Smooth muscle cell of the brain vasculature (primary cell): ENCODE results near the gene TRPC4AP.

Experiments used
- DNase-seq: peaks from one replicate; pipeline ENCODE4 v3.0.0-alpha.2; 2012; ENCODE audit warnings: low read depth, low spot score

Gene TRPC4AP

DNA sequence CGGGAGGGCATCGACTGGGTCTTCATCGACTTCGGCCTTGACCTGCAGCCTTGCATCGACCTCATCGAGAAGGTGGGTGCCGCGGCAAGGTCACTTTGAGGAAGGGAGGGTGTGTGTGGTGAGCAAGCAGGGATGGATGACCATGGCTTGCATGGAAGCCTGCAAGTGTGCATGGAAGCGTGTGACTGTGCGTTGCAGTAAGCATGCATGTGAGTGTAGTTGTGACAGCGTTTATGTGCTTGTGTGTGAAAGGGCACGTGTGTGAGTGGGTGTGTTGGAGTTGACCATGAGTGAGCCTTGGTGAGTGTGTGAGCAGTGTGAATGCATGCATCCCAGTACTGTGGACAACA lies 104.4 kb downstream of the TRPC4AP start:
- no peak for DNase-seq

DNA sequence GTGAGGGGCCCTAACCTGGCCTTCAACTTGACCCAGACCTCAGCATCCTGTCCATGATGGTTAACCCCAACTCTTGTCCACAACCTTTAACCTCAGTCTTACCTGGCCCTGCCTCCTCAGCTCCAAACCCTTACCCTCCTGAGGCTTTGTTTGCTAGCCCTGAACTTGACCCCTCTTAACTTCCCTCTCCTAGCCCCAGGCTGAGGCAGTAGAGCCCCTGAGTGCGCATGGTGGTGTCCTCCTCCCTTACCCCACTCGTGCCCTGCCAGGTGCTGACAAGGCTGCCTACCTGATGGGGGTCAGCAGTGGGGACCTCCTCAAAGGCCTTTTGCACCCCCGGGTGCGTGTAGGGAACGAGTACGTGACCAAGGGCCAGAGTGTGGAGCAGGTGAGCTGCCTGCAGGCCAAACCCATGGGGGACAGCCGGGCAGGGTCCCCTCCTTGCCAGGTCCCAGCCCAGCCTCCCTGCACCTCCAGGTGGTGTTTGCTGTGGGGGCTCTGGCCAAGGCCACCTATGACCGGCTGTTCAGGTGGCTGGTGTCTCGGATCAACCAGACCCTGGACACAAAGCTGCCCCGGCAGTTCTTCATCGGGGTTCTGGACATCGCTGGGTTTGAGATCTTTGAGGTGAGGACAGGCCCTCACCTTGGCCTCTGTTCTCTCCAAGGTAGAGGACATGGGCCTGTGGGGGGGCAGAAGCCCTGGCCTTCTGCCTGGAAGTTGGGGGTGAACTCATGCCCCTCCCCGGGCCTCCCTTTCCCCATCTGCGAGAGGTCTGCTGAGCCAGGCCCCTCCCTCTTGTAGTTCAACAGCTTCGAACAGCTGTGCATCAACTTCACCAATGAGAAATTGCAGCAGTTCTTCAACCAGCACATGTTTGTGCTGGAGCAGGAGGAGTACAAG lies 105.1 kb downstream of the TRPC4AP start:
- DNase-seq = no peak

DNA sequence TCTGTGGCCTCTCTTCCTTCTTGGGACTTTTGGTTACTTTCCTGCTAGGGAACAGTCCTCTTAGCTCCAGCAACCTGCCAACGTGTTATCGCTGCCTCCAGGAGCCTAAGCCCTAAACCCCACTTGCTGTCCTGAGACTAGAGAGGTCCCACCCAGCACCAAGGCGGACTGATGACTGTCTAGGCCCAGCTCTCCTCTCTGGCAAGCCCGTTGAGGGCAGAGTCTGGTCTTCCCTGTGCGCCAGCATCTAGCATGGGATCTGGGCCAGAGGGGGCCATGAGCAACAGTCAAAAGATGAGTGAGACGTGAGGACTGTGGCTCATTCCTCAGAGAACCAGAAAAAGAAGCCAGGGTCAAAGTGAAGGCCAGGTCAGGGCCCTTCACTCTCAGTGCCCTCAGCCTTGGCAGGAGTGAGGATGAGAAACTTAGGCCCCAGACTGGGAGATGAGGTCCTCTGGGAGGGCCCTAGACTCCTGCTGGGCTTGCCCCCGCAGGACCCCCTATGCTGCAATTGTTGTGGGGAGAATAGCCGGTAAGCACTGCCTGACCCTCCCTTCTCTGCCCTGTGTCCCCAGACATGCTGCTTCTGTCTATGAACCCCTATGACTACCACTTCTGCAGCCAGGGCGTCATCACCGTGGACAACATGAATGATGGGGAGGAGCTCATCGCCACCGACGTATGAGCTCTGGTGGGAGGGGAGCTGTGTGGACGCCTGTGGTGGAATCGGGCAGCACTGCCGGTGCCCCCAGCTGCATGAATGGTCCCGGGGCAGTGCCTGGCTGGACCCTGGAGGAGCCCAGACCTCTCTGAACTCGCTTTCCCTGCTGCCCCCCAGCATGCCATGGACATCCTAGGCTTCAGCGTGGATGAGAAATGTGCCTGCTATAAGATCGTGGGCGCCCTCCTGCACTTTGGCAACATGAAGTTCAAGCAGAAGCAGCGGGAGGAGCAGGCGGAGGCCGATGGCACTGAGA lies 106.0 kb downstream of the TRPC4AP start:
- DNase-seq = no peak

DNA sequence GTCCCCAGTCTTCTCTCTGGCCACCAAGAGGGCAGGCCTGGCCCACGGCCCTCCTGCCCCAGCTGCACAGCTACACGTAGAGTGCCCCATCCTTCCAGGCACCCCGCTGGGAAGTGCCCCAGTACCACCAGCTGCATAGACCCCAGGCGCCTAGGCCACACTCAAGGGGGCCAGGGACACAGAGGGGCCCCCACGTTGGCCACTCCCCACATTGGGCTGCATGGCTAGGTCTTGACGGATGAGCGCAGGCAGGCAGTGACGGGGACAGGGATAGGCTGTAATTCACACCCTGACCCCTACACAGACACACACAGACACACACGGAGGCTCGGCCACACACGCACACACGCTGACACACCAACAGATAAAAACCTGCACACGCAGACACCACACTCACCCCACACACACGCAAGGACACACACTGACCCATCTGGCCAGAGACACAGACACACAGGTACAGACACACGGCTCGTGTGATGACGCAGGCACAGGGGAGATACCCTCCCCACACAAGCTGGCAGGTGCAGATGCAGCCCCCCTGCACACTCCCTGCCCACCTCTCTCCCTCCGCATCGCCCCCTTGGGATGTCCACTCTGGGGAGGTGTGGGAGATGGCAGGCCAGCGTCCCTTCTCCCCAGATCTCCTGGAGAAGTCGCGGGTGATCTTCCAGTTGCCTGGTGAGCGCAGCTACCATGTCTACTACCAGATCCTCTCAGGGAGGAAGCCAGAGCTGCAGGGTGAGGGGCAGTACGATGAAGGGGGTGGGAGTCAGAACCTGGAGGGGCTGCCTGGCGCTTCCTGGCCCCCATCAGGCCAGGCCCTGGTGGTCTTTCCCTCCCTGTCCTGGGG lies 106.9 kb downstream of the TRPC4AP start:
- DNase-seq = no peak

DNA sequence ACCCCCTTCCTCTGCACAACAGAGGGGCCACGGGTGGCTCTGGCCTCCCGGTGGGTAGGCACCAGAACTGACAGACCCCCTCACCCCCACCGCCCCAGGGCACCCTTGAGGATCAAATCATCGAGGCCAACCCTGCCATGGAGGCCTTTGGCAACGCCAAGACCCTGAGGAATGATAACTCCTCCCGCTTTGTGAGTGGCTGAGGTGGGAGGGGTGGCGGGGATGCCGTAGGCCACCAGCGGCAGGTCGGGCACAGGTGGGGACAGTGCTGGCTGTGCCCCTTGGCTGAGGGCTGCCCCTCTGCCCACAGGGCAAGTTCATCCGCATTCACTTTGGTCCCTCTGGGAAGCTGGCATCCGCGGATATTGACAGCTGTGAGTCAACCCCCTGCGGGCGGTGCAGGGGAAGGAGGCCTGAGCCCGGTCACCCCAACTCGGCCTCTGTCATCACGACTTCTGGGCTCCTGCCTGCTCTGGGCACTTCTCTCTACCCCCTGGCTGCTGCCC lies 107.8 kb downstream of the TRPC4AP start:
- no peak for DNase-seq

DNA sequence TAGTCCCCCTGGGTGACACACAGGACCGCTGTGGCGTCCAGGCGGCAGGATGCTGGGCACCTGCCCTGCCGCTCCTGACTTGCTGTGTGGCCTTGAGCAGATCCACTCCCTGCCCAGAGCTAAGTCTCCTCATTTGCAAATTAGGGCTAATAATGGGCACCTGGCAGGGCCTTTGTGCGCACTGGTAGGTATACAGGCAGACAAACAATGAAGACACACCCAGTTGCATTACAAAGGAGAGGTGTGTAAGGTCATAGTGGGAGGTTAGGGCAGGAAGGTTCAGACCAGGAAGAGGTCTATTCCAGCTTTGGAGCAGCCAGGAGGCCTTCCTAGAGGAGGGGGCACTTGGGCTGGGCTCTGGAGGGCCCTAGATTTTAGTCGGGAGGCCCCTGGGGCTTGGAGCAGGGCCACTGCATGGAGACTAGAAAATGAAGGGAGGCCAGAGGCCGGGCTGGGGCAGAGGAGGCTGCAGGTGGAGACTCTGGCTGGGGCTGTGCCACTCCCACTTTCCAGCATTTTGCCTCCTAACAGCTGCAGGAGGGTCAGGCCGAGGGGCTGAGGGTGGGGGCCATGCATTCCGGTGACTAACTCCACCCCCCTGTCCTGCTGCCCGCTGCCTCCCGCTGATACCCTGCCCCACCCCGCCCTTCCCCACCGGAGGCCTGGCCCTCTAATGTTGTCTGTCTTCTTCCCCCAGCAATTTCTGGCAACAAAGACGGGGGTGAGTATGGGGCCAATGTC lies 108.4 kb downstream of the TRPC4AP start:
- DNase-seq = no peak

DNA sequence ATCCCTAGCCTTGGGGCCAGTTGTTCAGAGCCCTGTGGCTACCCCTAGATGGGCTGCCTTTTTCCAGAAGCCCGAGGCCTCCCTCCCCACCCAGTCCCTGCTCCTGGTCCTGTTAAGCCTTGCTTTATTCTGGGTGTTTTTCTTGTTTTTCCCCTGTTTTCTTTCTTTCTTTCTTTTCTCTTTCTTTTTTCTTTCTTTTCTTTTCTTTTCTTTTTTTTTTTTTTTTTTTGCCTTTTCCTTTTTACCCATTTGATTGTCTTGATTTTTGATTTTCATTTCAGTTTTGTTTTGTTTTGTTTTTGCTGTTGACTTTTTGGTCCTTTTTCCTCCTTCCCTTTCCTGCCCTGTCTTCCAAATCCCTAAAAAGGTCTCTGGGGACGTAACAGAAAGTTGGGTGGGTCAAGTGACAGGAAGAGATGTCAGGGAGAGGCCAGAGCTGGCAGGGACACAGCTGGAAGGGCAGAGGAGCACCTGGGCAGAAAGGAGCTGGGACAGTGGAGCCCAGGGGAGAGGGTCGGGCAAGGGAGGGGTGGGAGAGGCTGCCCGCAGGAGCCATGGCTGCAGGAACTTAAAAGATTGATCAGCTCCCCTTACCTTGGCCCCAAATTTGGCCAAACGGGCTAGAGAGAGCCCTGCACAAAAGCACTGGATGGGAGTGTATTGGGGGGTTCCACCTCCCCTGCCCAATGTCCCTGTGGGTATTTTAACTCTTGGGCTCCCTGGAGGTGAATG lies 109.4 kb downstream of the TRPC4AP start:
- DNase-seq = no peak

DNA sequence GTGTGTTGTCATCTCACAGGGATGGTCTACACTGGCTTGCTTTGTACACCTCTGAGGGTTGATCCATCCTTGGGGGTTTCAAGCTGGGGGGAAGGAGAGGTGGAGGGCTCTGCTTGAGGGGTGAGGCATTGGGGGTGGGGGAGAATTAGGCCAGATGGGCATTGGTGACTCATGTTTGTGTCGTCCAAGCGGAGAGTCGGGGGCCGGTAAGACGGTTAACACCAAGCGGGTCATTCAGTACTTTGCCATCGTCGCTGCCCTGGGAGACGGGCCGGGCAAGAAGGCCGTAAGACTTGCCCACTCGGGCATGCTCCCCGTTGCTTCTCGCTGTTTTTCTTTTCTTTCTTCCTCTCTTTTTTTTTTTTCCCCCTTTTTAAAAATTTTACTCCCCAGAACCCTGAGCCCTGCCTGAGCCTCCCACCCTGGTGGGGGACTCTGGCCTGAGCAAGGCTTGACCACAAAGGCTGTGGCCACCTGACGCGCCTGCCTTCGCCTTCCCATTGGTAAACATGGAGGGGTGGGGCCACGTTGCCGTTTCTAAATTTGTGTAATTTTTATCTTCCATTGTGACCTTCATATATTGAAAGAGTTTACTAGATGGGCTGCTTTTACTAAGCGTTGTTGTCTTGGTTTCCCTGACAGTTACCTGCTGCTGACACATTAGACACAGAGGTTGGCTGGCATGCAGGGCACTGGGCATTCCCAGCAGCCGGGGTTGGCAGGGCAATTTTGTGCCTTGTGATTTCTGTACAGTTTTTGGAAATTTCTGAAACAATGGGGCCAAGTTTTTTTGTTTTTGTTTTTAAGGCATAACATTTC lies 110.1 kb downstream of the TRPC4AP start:
- no peak for DNase-seq

DNA sequence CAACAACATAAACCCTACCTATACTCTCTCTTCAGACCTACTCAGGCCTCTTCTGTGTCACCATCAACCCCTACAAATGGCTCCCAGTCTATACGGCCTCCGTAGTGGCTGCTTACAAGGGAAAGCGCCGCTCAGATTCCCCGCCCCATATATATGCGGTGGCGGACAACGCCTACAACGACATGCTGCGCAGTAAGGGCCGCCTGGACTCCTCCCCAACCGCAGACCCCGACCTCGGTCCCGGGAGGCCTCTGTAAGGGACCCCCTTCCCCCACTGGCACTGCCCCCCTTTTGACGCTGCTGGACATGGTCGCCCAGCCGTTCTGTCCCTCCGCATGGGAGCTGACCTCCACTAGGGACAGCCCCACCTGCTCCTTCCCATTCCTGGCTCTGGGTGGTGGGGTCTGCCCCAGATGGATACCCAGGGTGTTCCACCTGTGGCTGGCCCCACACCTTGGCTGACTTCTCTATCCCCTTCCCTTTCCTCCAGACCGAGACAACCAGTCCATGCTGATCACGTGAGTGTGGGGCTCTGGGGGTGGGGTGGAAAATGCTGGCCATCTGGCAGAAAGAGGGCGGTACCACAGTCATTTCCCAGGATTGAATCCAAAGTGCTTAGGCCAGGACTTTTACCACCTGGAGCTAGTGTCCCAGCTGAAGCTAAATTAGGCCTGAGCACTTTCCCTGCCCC lies 111.9 kb downstream of the TRPC4AP start:
- no peak for DNase-seq

DNA sequence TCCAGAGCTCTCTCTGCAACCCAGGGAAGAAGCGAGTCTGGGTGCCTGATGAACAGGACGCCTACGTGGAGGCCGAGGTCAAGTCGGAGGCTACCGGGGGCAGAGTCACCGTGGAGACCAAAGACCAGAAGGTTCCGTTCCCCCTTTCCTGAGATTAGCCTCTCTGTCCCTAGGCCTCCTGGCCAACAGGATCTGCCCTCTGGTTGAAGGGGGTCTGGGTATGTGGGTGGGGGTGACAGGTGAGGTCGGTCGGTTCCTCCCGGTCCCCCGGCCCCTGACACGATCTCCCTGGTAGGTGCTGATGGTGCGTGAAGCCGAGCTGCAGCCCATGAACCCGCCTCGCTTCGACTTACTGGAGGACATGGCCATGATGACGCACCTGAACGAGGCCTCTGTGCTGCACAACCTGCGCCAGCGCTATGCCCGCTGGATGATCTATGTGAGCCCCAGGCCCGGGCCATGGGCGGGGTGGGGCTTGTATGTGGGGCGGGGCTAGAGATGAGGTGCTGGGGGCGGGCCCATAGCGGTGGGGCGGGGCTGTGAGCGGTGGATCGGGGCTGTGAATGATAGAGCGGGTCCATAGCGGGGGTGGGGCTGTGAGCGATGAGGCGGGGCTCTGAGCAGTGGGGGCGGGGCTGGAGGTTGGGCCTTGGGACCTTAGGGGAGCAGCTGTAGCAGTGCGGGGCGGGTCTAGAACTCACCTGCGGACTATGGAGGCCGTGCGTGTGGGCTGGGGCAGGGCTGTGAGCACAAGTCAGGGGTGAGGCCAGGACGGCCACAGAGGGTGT lies 113.0 kb downstream of the TRPC4AP start:
- no peak for DNase-seq

DNA sequence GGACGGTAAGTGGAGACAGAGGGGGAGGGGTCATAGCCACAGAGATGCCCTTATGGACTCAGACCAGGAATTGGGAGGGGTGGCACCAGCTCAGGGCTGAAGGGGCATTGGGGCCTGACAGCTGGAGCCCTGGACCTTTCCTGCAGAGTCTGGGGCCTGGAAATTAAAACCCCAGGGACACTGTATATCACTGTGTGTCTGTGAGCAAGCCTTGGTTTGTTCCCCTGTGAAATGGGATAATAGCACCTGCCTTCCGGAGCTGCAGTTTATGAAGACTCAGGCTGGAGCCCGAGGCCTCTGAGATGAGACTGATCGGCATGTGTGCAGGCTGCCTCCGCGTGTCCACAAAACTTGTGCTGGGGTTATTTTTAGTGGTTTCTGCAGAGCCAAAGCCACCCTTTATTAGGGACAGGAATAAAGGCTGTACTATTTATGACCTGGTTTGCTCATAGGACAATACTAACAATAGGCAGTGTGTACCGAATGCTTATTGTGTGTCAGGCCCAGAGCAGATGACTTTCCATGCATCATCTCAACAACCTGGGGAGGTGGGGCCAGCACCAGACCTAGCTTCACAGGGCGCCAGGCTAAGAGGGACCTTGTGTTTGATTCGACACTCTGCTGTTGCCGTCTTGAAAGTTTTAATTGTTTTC lies 114.4 kb downstream of the TRPC4AP start:
- no peak for DNase-seq

DNA sequence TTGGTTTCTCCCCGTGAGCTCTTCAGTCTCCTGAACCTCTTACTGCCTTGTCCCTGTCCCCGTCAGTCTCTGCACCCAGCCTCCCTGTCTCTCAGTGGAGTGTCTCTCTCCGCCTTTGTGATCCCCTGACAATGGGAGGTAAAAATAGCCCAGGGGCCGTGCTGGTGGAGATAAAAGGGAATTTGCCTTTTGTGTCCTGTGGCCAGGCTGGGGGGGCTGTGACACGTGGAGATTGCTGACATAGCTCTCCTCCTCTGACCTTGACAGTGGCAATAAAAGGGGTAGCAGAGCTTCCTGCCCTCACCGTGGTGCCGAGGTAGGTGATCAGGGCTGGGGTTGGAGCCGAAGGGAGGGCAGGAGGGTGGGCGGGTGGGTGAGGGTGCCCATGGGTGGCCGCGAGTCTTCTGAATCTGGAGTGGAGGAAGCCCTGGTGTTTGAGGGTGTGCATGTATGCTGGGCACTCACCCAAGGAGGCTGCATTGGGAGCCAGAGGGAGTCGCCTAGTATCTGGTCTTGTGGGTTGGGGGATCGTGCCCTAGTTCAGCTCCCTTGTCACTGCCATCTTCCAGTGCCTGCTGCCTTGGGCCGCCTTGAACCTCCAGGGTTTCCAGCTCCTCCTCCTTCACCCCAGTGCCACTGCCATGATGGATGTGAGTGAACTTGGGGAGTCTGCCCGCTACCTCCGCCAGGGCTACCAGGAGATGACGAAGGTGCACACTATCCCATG lies 115.1 kb downstream of the TRPC4AP start:
- DNase-seq = no peak

DNA sequence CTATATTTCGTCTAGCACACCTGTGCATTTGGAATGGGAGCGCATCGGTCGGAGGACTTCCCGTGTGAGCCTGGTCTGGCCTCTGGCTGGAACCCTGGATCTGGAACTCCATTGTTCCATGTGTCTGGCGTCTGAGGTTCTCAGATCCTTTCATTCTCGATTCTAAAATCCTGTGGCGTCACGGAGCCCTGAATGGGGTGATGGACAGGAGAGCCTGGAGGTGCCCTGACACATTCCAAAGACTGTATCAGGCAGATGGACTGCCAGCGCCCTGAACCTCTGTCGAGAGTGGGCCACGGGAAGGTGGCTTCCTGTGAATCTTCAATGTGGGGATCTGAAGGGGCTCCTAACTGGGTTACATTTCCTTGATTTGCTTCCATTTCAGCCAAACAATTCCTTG lies 116.3 kb downstream of the TRPC4AP start:
- DNase-seq = no peak

DNA sequence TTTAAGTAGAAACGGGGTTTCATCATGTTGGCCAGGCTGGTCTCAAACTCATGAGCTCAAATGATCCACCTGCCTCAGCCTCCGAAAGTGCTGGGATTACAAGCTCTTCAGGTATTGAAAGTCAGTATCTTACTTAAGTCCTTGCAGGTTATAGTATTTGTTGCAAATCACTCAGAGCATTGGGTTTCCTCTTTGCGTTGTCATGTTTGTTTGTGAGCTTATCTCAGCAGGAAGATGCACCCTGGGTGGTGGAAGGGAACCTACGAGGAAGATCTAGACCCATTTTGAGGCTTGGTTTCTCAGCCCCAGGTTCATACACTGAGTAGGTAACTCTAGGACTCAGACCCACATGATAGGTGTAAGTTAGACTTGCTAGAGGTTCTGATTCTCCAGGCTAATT lies 118.4 kb downstream of the TRPC4AP start:
- DNase-seq = no peak

DNA sequence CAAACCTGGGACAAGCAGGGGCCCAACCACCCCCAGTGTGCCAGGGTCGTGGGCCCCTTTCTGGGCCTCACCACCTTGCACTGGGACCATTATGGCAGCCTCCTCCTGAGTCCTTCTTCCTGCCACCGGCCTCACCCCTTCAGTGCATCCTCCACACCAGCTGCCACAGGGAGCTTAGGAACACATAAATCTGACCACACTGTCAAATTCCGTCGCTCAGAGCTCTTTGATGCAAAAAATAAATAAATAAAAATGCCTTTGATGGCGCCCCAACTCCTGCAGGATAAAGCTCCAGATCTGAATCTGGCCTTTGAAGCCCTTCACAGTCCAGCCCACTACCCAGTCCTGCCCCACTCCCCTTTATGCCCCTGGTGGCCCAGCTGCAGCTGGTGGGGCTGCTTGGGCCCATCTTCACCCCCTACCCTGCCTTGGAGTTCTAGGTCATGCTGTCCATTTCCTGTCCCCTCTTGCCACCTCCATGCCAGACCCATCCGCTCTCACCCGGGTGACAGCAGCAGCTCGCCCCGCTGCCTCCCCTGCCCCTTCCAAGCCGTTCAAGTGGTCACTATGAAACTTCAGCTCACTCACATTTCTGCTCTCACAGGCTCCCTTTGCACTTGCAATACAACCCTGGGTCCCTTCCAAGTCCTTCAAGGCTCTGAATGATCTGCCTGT lies 120.9 kb downstream of the TRPC4AP start:
- DNase-seq = no peak
